Keratinocyte (primary cell): ENCODE results near the gene HPS3. TPM values are rescaled to one million over a fixed set of nuclear protein-coding genes. Genes with fewer than 3 reads are reported as not detected.

Source experiments
- DNase-seq: peaks from one replicate; pipeline ENCODE4 v3.0.0-alpha.2; 2011; ENCODE audit warnings: low read depth, missing footprints, low spot score
- FAIRE-seq: peaks from 2 replicates; lab custom pipeline; 2011; peaks lifted over from hg19 to GRCh38; lab: Jason Lieb, UNC
- H2AFZ ChIP-seq: 2 replicates; pipeline ENCODE4 v1.6.0; 2012; ENCODE audit warnings: low read length, control low read depth, inconsistent platforms; ENCODE audit not compliant: control insufficient read depth
- H3K27ac ChIP-seq: 2 replicates; pipeline ENCODE4 v1.5.1; 2011; ENCODE audit warnings: low read length; ENCODE audit not compliant: control insufficient read depth, insufficient read depth
- H3K27me3 ChIP-seq: 3 replicates; pipeline ENCODE4 v1.6.0; 2011; ENCODE audit warnings: low read length; ENCODE audit not compliant: control insufficient read depth, insufficient read depth; ENCODE audit errors: extremely low read depth
- H3K36me3 ChIP-seq, 2 experiments: 2 replicates in 1 of 2; 3 replicates in 1 of 2; pipeline ENCODE4 v1.5.1; 2011; ENCODE audit warnings: low read length in 2 of 2, mild to moderate bottlenecking in 1 of 2; ENCODE audit not compliant: control insufficient read depth in 2 of 2, insufficient read depth in 2 of 2; ENCODE audit errors: extremely low read depth in 1 of 2
- H3K4me1 ChIP-seq: 3 replicates; pipeline ENCODE4 v1.5.1; 2011; ENCODE audit warnings: low read length; ENCODE audit not compliant: control insufficient read depth, insufficient read depth; ENCODE audit errors: extremely low read depth
- H3K4me2 ChIP-seq: 3 replicates; pipeline ENCODE4 v1.6.0; 2011; ENCODE audit warnings: low read depth, low read length; ENCODE audit not compliant: control insufficient read depth, insufficient read depth; ENCODE audit errors: extremely low read depth
- H3K4me3 ChIP-seq, 3 experiments: fragments of 200-600 bp in 1 of 3; sonication (generic) in 1 of 3; 2 replicates in 2 of 3; 3 replicates in 1 of 3; pipeline ENCODE4 v1.5.1; 2011 to 2016; ENCODE audit warnings: low read length in 3 of 3, mild to moderate bottlenecking in 3 of 3, control low read depth in 2 of 3, inconsistent platforms in 1 of 3, low read depth in 1 of 3, mixed read lengths in 1 of 3, mixed run types in 1 of 3, moderate library complexity in 1 of 3; ENCODE audit not compliant: control insufficient read depth in 2 of 3, insufficient read depth in 2 of 3; ENCODE audit errors: extremely low read depth in 1 of 3
- H3K79me2 ChIP-seq: 2 replicates; pipeline ENCODE4 v1.6.0; 2012; ENCODE audit warnings: low read length; ENCODE audit not compliant: control insufficient read depth, insufficient read depth
- H3K9ac ChIP-seq: 3 replicates; pipeline ENCODE4 v1.6.0; 2011; ENCODE audit warnings: low read length; ENCODE audit not compliant: control insufficient read depth, insufficient read depth; ENCODE audit errors: extremely low read depth
- H3K9me1 ChIP-seq: 3 replicates; pipeline ENCODE4 v1.6.0; 2011; ENCODE audit warnings: low read length; ENCODE audit not compliant: control insufficient read depth, insufficient read depth; ENCODE audit errors: extremely low read depth
- H3K9me3 ChIP-seq: 2 replicates; pipeline ENCODE4 v1.5.1; 2012; ENCODE audit warnings: low read depth, low read length; ENCODE audit not compliant: control insufficient read depth
- H4K20me1 ChIP-seq: 3 replicates; pipeline ENCODE4 v1.6.0; 2011; ENCODE audit warnings: low read length; ENCODE audit not compliant: control insufficient read depth, insufficient read depth; ENCODE audit errors: extremely low read depth
- EZH2 ChIP-seq: IDR thresholded peaks from one replicate; pipeline ENCODE4 v1.6.1; 2012; ENCODE audit warnings: inconsistent platforms, mild to moderate bottlenecking, low read length, moderate library complexity
- dilution Hi-C: fragments of 300-500 bp; cut with MboI; formaldehyde crosslinking; loops from one replicate; pipeline ENCODE4 v1.7.0; 2020; ENCODE audit warnings: low sequenced_read_pairs; ENCODE audit not compliant: extremely low pct_ligation_motif_present
- polyA plus RNA-seq, 5 experiments: library from polyadenylated mRNA; depleted of rRNA in 3 of 5; stranded (reverse) in 3 of 5; stranded (forward) in 1 of 5; unstranded in 1 of 5; fragments of >200 nt; gene quantifications; 1 replicate in 1 of 5; 2 replicates in 3 of 5; 3 replicates in 1 of 5; pipeline versions ENCODE4 v1.2.1 to v1.2.3, GENCODE V29; 2011 to 2012; ENCODE audit warnings: missing spikeins in 2 of 5, low read depth in 1 of 5, low replicate concordance in 1 of 5
- TF ChIP-seq, protein P1 (sequence below), 3 experiments: IDR thresholded peaks in 1 of 3; conservative IDR thresholded peaks in 1 of 3; optimal IDR thresholded peaks in 1 of 3; 2 replicates in 2 of 3; 3 replicates in 1 of 3; pipeline versions ENCODE3 to v1.5.1; 2011; ENCODE audit warnings: low read length in 3 of 3, mild to moderate bottlenecking in 3 of 3, moderate library complexity in 2 of 3, control low read depth in 1 of 3, inconsistent platforms in 1 of 3; ENCODE audit not compliant: insufficient read depth in 2 of 3; ENCODE audit errors: extremely low read depth in 1 of 3

HPS3 gene
- polyA plus RNA-seq, 1 donor (not counting 4 experiments of a cell fraction or from before 2014, with no cell fraction given): 12.9 TPM

DNA sequence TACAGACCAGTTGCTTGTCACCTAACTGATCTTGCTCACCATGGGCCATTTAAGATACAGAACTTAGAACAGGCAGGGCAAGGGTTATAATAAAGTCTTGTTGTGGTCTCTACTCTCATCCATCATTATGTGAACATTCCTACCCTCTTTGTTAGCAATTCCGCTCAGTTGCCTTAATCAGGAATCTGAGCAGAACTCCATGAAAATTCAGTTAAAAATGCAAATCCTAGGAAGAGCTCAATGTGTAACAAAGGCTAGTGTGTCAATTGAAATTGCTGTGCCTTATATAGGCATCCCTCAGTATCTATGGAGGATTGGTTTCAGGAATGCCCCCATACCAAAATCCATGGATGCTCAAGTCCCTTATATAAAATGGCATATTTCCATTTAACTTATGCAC, 47.7 kb downstream of the HPS3 start:
- no peak for DNase-seq
- Histone ChIP-seq H3K9ac (no peak overlapping the region), H2AFZ (no peak overlapping the region), H3K9me1 (no peaks in the 10 kb centered on the region), H3K27ac (no peak overlapping the region), H3K79me2 (no peaks in the 10 kb centered on the region), H3K36me3 (peaks cover 0 to 1% of the 10 kb centered on the region in 2 experiments), H3K9me3 (no peaks in the 10 kb centered on the region), H4K20me1 (no peaks in the 10 kb centered on the region), H3K4me2 (no peak overlapping the region), H3K4me3 (no peak overlapping the region), H3K27me3 (no peaks in the 10 kb centered on the region), H3K4me1 (no peaks in the 10 kb centered on the region)
- TF ChIP-seq, protein P1, sequence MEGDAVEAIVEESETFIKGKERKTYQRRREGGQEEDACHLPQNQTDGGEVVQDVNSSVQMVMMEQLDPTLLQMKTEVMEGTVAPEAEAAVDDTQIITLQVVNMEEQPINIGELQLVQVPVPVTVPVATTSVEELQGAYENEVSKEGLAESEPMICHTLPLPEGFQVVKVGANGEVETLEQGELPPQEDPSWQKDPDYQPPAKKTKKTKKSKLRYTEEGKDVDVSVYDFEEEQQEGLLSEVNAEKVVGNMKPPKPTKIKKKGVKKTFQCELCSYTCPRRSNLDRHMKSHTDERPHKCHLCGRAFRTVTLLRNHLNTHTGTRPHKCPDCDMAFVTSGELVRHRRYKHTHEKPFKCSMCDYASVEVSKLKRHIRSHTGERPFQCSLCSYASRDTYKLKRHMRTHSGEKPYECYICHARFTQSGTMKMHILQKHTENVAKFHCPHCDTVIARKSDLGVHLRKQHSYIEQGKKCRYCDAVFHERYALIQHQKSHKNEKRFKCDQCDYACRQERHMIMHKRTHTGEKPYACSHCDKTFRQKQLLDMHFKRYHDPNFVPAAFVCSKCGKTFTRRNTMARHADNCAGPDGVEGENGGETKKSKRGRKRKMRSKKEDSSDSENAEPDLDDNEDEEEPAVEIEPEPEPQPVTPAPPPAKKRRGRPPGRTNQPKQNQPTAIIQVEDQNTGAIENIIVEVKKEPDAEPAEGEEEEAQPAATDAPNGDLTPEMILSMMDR (optimal IDR thresholded peaks at IDR 0.05 in 1 of 3, IDR thresholded peaks at IDR 0.05 in 1 of 3, conservative IDR thresholded peaks at IDR 0.05 in 1 of 3; ENCODE audit: extremely low read depth in 1 of 3, insufficient read depth in 2 of 3, low read length in 3 of 3): no peak
- TF ChIP-seq EZH2: no peak
- no peak for FAIRE-seq
- dilution Hi-C loops: no loop called here

DNA sequence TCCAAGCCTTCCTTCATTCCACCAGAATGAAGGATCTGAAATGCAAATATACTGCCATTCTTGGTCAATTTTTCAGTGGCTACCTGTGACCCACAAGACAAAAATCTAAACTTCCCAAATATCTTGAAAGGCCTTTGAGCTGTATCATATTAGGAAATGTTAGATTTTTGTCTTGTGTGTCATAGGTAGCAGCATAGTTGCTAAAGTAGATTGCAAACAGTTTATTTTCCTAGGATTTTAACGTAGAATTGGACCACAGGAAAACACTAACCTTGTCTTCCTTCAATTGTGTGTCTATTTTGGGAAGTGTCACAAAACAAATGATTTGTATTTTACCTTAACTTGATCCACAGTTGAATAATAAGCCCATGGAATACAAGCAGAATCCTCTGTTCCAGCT, 49.8 kb downstream of the HPS3 start:
- FAIRE-seq (no peak), DNase-seq (no peak)
- H2AFZ ChIP-seq: no peak overlapping the region
- H3K9ac ChIP-seq: no peak overlapping the region
- no peaks in the 10 kb centered on the region for H3K79me2 ChIP-seq
- H3K9me3 ChIP-seq: no peaks in the 10 kb centered on the region
- H3K9me1 ChIP-seq: no peaks in the 10 kb centered on the region
- H3K4me1 ChIP-seq: no peaks in the 10 kb centered on the region
- dilution Hi-C loops: no loop called here
- no peak overlapping the region for H3K27ac ChIP-seq
- H3K4me2 ChIP-seq: no peak overlapping the region
- H3K36me3 ChIP-seq: peaks cover 0 to 1% of the 10 kb centered on the region in 2 experiments
- no peaks in the 10 kb centered on the region for H4K20me1 ChIP-seq
- H3K4me3 ChIP-seq: no peak overlapping the region
- TF ChIP-seq EZH2: no peak
- TF ChIP-seq, protein P1 (optimal IDR thresholded peaks at IDR 0.05 in 1 of 3, IDR thresholded peaks at IDR 0.05 in 1 of 3, conservative IDR thresholded peaks at IDR 0.05 in 1 of 3; ENCODE audit: extremely low read depth in 1 of 3, insufficient read depth in 2 of 3, low read length in 3 of 3): no peak
- no peaks in the 10 kb centered on the region for H3K27me3 ChIP-seq
